ENCODE data around the gene IMPA2.
A peak's percentile ranks its signal among the peaks of the same experiment; 100 is the strongest.

Gene IMPA2

GRCh38 chr18:12043811-12044210 is 62.5 kb downstream of the IMPA2 start:
- no peak overlapping the region for H3K4me3 ChIP-seq (ENCODE audit: severe bottlenecking)

GRCh38 chr18:12044591-12044990 is 63.3 kb downstream of the IMPA2 start:
- H3K36me3 ChIP-seq (ENCODE audit: low read depth) = no peaks in the 10 kb centered on the region
- no peak overlapping the region for H3K4me3 ChIP-seq (ENCODE audit: severe bottlenecking)
- H3K4me1 ChIP-seq (ENCODE audit: insufficient read depth, poor library complexity, severe bottlenecking) = no peaks in the 10 kb centered on the region
- H3K27me3 ChIP-seq (ENCODE audit: insufficient read depth, poor library complexity, severe bottlenecking) = no peaks in the 10 kb centered on the region
- TF ChIP-seq CTCF (IDR thresholded peaks at IDR 0.05; ENCODE audit: poor library complexity, severe bottlenecking) = no peak
- no peaks in the 10 kb centered on the region for H3K9me3 ChIP-seq (ENCODE audit: severe bottlenecking)
- DNase-seq (ENCODE audit: low spot score) (no peak), ATAC-seq (ENCODE audit: low read depth) (no peak)
- H3K27ac ChIP-seq (ENCODE audit: poor library complexity, severe bottlenecking) = no peak overlapping the region

More at GRCh38 chr18:12043811-12044210, 62.5 kb downstream of the IMPA2 start:
- no peak for TF ChIP-seq CTCF (IDR thresholded peaks at IDR 0.05; ENCODE audit: poor library complexity, severe bottlenecking)
- no peaks in the 10 kb centered on the region for H3K4me1 ChIP-seq (ENCODE audit: insufficient read depth, poor library complexity, severe bottlenecking)
- no peaks in the 10 kb centered on the region for H3K9me3 ChIP-seq (ENCODE audit: severe bottlenecking)
- DNase-seq (ENCODE audit: low spot score) (no peak), ATAC-seq (ENCODE audit: low read depth) (no peak)
- no peaks in the 10 kb centered on the region for H3K36me3 ChIP-seq (ENCODE audit: low read depth)
- no peaks in the 10 kb centered on the region for H3K27me3 ChIP-seq (ENCODE audit: insufficient read depth, poor library complexity, severe bottlenecking)
- H3K27ac ChIP-seq (ENCODE audit: poor library complexity, severe bottlenecking) = no peak overlapping the region

- no peak for TF ChIP-seq CTCF (IDR thresholded peaks at IDR 0.05; ENCODE audit: poor library complexity, severe bottlenecking)
- Histone ChIP-seq H3K4me3 (ENCODE audit: severe bottlenecking) (no peak overlapping the region), H3K27me3 (ENCODE audit: insufficient read depth, poor library complexity, severe bottlenecking) (no peaks in the 10 kb centered on the region), H3K9me3 (ENCODE audit: severe bottlenecking) (no peaks in the 10 kb centered on the region), H3K36me3 (ENCODE audit: low read depth) (no peaks in the 10 kb centered on the region), H3K27ac (ENCODE audit: poor library complexity, severe bottlenecking) (no peak overlapping the region), H3K4me1 (ENCODE audit: insufficient read depth, poor library complexity, severe bottlenecking) (no peaks in the 10 kb centered on the region)
- no peak for ATAC-seq (ENCODE audit: low read depth)
- no peak for DNase-seq (ENCODE audit: low spot score)
Observed at GRCh38 chr18:12046046-12046750, 64.9 kb downstream of the IMPA2 start.

- Histone ChIP-seq H3K27me3 (ENCODE audit: insufficient read depth, poor library complexity, severe bottlenecking) (no peaks in the 10 kb centered on the region), H3K27ac (ENCODE audit: poor library complexity, severe bottlenecking) (no peak overlapping the region), H3K4me1 (ENCODE audit: insufficient read depth, poor library complexity, severe bottlenecking) (no peaks in the 10 kb centered on the region), H3K36me3 (ENCODE audit: low read depth) (no peaks in the 10 kb centered on the region), H3K4me3 (ENCODE audit: severe bottlenecking) (no peak overlapping the region), H3K9me3 (ENCODE audit: severe bottlenecking) (no peaks in the 10 kb centered on the region)
- peak; percentile 52 for DNase-seq (ENCODE audit: low spot score)
- 0 out of 3 replicates have a peak, but pooled peaks have one; percentile 25 for ATAC-seq (ENCODE audit: low read depth)
- no peak for TF ChIP-seq CTCF (IDR thresholded peaks at IDR 0.05; ENCODE audit: poor library complexity, severe bottlenecking)
Observed at GRCh38 chr18:12046751-12047335, 65.5 kb downstream of the IMPA2 start.

All from RWPE2 (cell line).